Fibroblast of the conjunctiva (primary cell): ENCODE data around the gene PRDX6.
"Not testable (repeated sequence)": the region's sequence is repeated elsewhere in the genome, so short reads cannot be mapped to it uniquely, and the experiment has no call there.

Experiments
- DNase-seq: peaks from one replicate; pipeline ENCODE4 v3.0.0-alpha.2; 2010; ENCODE audit warnings: low read depth

PRDX6 gene

DNA sequence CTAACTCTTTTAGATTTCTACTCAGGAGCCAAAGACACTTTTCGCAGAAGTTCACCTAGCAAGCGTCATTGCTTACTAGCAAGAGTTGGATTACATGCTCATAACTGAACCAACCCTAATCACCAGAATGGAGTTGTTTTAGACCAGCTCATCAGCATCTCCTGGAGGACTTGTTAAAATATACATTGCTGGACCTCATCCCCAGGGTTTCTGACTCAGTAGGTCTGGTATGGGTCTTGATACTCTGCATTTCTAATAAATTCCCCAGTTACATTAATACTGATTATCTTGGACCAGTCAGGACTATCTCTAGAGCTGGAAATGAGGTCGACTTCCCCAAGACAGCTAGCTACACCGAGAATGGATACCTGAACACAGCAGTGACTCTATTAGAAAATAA is 9.7 kb upstream of the PRDX6 start:
- DNase-seq, result no peak

DNA sequence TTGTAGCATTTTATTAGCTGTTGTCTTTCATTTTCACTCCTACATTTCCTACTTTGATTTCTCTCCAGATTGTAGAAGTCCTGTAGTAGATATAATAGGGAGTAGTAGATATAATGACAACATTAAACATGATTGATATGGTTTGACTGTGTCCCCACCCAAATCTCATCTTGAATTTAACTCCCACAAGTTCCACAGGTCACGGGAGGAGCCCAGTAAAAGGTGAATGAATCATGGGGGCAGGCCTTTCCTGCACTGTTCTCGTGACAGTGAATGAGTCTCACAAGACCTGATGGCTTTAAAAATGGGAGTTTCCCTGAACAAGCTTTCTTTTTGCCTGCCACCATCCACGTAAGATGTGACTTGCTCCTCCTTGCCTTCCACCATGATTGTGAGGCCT is 7.5 kb upstream of the PRDX6 start:
- no peak for DNase-seq

DNA sequence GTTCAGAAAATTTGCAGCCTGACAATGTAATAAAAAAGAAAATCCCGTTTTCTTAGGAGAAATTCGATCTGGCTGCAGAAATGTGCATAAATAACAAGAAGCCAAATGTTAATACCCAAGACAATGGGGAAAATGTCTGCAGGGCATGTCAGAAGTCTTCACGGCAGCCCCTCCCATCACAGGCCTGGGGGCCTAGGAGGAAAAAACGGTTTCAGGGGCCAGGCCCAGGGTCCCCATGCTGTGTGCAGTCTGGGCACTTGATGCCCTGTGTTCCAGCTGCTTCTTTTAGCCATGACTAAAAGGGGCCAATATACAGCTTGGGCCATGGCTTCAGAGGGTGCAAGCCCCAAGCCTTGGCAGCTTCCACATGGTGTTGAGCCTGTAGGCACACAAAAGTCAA is 6.5 kb upstream of the PRDX6 start:
- DNase-seq, result no peak

DNA sequence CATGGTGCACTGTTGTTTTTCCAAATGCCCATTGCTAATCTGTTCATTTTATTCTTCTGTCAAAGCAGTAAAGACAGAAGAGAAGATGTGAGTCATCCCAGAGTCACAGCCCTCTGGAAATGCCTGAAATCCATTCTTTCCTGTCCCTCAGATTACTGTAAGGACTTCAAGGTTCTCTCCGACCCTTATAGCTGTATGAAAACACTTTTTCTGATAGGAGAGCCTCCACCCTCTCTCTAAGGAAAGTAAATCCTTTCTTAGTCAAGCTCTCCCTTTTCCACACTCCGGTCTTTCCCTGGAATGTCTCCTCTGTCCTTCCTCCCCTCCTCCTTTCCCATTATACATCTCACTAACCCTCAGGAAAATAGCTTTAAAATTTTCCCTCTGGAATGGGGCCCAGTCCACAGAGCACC is 3.5 kb upstream of the PRDX6 start:
- DNase-seq, result no peak

DNA sequence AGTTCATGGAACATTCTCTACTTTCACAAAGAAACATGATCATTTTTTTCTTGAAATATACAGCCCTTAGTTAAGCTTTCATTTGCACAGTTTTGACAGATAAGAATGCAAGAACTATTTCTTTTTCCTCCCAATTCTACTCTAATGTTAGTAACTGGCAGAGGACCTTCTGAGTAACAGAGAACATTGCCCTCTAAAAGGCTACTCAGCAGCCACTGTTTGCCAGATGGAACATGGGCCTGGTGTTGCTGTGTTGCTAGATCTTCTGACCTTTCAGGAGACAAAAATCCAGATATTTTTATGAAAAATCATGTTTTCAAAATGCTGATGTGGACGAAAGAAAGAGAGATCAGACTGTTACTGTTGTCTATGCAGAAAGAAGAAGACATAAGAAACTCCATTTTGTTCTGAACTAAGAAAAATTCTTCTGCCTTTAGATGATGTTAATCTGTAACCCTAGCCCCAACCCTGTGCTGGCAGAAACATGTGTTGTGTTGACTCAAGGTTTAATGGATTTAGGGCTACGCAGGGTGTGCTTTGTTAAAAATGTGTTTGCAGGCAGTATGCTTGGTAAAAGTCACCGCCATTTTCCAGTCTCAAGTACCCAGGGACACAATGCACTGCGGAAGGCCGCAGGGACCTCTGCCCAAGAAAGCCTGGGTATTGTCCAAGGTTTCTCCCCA is 2.9 kb upstream of the PRDX6 start:
- DNase-seq, result no peak

DNA sequence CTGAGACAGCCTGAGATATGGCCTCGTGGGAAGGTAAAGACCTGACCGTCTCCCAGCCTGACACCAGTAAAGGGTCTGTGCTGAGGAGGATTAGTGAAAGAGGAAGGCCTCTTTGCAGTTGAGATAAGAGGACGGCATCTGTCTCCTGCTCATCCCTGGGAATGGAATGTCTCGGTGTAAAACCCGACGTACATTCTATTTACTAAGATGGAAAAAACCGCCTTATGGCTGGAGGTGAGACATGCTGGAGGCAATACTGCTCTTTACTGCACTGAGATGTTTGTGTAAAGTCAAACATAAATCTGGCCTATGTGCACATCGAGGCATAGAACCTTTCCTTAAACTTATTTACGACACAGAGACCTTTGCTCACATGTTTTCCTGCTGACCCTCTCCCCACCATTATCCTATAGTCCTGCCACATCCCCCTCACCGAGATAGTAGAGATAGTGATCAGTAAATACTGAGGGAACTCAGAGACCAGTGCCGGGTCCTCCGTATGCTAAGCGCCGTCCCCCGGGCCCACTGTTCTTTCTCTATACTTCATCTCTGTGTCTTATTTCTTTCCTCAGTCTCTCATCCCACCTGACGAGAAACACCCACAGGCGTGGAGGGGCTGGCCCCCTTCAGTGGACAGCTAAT is 2.2 kb upstream of the PRDX6 start:
- DNase-seq, result not testable (repeated sequence)

DNA sequence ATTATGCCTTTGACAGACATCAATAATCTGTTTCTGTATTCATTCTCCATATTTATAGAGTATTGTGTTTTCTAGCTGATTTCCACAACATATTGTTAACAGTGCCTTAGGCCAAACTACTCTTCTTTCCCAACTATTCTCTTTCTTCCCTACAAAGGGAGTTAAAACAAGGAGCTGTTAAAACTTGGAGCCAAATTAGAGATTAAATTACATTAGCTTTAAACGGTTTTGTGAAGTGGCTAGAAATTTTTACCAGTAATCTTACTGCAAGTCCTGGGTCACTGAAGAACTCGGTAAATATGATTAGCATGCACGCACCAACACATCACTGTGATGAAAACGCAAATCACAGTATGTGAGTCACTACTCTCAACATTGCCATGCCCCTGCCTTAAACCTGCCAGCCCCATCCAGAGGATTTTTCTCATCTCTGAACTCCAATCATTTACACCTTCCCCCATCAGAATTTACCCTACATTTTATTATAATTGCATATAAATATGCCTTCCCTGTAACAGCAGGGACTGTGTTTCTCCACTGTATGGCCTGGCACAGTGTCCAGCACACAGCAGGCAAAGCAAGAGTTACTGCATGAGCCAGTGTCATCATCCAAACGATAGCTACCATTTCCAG is 1.5 kb upstream of the PRDX6 start:
- peak; percentile 37 for DNase-seq

DNA sequence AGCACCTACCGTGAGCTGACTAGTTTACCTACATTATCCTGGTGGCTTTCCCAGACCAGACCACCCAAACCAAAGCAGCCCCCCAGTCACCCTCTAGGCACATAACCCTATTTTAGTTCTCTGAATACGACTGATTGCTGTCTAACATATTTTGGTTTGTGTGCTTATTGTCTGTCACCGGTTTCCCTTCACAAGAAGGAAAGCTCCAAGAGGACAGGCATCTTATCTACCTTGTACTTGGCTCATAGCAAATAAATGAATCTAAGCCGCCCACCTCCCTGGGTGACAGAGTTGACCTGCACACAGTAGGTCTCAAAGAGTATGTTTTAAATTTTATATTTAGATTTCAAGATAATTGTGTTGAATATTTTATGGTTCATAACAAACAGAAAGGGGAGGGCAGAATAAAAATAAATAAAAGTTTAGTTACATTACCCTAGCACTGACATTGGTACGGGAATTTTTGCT is 904 bp upstream of the PRDX6 start:
- DNase-seq, result no peak

DNA sequence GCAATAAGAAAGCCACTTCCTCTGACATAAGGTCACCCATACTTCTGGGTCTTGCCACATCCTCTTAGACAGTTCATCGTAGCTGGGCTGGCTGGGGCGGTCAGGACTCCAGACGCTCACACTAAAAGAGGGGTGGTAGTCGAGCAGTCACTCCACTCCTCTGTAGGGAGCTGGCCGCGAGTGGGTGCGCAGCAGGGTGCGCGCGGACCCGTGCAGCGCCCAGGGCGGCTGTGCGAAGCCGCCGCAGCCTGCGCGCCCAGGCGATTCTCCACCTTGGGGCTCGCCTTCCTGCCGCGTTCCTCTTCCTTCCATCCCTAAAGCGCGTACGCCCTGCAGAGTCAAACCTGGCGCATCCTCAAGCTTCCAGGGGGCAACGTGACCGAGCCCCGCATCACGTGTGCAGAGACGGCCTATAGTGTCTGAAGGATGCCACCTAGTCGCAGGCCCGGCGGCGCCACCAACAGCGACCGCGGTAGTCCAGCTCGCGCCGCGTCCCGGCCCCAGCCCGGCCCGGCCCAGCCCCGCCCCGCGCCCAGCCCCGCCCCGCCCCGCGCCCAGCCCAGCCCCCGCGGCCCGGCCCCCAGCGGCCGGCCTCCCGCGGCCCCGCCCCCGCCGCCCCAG is 360 bp upstream of the PRDX6 start:
- peak; percentile 79 for DNase-seq

DNA sequence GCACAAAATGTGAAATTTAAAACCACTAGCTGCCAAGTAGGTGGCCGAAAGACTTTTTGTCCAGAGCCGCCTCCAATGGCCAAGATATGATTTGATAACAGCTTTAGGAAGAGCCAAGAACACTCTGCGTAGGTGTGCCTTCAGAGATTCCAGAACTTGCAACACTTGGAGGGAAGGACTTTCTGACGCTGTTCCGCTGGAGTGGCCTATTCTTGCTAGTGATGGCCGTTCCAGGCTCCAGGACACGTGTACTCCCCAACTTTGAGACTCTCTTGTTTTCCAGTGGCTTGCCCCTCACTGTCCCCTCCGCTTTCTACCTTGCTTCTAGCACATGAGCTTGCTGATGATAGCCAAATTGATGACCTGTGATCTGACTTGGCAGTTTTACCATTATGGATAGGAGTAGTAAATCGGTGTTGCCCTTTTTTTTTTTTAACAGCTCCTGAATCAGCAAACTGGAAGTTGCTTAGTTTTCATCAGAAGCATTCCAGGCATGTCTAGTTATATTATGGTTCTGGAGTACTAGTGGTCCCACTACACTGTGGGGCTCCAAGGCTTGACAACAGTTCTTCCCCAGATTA is 1.0 kb downstream of the PRDX6 start:
- peak; percentile 51 for DNase-seq

DNA sequence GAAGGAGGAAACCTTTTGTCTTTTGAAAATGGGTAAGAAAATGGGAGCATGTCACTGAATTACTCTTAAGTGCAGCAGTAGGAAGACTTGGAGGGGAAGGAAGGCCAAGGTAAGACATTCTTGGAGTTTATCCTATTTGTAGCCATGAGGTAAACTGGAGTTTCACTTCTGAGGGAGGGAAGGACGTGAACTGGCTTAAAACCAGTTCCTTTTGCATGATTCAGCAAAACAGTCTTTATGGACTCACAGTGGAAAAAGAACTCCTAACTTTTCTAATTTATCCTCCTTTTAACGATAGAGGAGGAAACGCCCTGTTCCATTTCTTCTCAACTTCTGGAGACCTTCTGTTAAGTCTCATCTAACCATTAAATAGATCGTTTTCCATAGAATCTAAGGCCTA is 2.5 kb downstream of the PRDX6 start:
- no peak for DNase-seq

DNA sequence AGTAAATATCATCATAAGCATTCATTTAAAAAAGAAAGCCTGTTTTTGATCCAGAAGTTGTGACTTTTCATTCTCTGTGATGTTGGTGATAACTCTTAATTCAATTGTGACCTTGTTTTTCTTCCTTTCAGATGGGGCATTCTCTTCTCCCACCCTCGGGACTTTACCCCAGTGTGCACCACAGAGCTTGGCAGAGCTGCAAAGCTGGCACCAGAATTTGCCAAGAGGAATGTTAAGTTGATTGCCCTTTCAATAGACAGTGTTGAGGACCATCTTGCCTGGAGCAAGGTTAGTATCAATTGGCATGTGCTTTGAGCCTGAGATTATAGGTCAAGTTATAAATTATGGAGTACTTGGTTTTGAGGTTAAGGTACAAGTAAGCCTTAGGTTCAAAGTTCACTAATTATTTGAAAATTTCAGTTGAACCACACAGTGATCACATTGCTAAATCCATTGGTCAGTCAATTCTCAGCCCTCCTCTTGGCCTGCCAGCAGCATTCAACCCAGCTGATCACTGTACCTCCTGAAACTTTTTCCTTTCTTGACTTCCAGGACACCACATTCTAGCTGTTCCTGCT is 4.1 kb downstream of the PRDX6 start:
- no peak for DNase-seq

DNA sequence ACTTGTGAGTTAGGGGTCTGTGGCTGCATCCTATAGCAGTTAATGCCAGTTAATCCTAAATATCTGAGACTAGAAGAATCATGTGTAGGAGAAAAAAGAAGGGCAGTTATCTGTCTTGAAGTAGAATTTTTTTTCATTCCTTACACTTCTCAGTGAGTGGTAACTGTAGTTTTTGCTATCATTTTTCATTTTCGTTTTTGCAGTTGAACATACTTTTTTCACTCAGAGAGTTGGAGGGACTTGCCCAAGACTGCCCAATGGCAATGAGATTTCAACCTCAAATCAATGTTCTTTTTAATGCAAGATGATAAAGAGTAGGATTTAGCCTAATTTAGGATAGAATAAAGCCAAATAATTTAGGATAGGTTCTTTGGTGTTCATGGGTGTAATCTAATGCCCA is 5.5 kb downstream of the PRDX6 start:
- DNase-seq, result no peak

DNA sequence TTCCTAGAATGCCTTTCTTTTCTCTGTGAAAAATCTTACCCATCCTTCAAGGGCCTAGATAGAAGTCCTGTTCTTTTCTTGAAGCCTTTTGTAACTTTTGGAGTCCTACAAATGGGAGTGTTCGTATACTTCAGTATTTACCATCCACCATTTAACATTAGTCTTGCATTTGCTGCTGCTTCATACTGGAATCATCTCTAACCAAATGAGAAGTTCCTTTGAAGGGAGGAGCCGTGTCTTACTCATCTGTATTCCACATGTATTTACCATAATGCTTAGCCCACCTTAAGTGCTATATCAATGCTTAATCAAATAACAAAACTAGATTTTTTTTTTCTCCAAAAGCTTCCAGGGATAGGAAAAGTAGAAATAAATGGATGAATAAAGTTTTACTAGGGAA is 7.1 kb downstream of the PRDX6 start:
- DNase-seq, result no peak

DNA sequence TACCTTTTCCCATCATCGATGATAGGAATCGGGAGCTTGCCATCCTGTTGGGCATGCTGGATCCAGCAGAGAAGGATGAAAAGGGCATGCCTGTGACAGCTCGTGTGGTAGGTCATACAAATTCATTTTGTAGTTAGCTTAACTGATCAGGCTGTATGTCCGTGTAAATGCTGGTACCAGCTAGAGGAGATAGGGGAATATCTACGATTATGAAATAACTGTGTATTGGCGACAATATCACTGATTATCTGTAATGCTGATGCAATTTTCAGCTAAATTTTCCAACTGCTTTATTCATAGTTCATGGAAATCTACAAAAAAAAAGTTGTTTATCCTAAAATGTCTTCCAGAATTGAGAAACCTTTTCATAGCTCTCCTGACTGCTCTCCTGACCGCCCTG is 8.3 kb downstream of the PRDX6 start:
- DNase-seq, result no peak

DNA sequence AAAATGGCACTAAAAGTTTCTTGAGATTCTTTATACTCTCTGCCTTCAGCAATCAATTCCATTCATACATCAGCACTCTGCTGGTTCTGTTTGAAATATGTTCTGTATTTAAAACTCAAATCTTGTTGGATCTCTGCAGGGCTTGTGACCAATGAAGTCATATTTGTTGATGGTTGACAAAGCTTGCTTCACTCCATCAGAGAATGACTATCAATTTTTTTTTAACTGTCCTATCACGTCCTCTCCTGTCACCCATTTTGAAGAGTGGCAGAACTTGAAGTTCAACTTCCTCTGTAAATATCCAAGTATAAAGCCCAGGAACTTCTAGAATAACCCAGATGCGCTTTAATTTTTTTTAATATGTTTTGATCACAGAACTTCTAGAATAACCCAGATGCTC is 10.9 kb downstream of the PRDX6 start:
- no peak for DNase-seq

DNA sequence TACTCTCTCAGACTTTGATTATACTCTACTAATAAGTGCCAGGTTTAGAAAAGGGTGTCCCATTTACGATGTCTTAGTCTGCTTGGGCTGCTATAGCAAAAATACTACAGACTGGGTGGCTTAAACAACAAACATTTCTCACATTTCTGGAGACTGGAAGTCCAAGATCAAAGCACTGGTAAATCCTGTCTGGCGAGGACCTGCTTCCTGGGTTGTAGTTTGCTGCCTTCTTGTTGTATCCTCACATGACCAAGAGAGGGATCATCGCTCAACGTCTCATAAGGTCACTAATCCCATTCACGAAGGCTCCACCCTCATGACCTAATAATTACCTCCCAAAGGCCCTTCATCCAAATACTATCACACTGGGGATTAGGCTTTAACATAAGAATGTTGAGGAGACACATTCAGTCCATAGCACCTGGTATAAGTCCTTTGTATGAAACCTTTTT is 12.0 kb downstream of the PRDX6 start:
- no peak for DNase-seq

DNA sequence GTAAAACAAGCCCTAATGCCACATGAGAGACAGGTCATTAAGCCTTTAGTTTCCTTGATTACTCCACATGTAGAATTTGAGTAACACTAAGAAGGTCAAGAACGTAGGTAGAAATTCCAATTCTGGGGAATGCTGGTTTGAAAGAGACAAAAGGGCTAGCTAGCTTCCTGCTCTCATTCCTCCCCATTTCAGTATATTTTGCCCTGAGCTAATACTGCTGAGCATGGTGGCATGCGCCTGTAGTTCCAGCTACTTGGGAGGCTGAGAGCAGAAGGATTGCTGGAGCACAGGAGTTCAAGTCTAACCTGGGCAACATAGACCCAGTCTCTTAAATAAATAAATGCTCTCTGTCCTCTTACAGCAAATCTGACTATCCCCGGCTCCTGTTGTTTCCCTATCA is 12.8 kb downstream of the PRDX6 start:
- DNase-seq, result no peak

DNA sequence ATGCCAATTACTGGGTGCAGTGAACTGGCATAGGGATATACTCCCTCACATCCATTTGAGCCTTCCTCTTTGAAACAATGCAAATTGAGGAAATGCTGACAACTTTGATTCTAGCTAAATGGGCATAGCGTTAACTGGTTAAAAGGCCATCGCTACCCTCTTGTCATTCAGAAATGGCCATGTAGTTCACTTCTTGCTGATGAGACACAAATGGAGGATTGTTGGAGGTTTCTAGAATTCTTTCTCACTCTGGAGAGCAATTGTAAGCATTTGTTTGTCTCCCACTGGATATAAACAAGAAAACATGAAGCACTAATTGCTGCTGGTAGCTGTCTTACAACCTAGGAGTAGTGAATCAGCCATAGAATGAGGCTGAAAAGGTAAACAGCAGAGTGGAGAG is 14.4 kb downstream of the PRDX6 start:
- no peak for DNase-seq

DNA sequence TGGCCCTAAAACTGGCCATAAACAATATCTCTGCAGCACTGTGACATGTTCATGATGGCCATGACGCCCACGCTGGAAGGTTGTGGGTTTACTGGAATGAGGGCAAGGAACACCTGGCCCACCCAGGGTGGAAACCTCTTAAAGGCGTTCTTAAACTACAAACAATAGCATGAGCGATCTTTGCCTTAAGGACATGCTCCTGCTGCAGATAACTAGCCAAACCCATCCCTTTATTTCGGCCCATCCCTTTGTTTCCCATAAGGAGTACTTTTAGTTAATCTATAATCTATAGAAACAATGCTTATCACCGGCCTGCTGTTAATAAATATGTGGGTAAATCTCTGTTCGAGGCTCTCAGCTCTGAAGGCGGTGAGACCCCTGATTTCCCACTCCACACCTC is 16.0 kb downstream of the PRDX6 start:
- not testable (repeated sequence) for DNase-seq

DNA sequence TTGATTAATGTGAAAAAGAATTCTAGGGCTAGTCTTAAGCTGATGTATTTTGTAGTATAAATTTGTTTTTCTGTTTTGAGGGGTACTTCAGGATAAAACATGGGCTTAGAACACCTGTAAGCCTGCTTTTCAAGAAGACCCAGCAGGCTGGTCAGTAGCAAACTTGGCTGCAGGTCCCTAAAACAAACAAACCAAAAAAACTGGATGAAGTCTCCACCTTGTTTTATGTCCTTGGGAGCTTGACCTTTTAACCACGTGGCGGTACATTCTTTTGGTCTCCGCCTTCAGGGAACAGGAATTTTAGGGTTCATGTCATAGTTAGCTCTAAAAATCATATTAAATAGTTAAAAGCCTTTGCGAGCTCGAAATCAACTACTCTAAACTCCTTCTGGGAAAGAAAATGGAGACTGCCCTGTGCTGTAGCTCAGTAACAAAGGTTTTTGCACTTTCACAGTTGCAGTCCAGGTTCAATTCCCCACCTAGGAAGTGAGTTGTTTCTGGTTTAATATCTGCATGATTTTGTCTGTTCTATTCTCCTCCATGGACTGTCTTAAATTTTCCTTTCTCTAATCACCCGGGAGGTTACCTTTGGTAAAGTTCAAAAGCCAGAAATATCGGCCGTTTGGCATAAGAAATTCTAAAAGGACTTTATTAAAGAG is 18.6 kb downstream of the PRDX6 start:
- no peak for DNase-seq
